Endothelial cell of hepatic sinusoid (primary cell): Measurements from ENCODE around the gene MDFI.

Experiments used
- in situ Hi-C: cut with HindIII; loops from 2 replicates; pipeline ENCODE4 v1.10.0; 2017; ENCODE audit warnings: low sequenced_read_pairs

MDFI gene

GRCh38 chr6:41638002-41638934, at the start of gene MDFI:
Gene MDFI (plus strand): TSS chr6:41638468. CDS start chr6:41638750, 282 bp downstream.
- in situ Hi-C loops, result no loop called here

GRCh38 chr6:41589223-41589622, 49.0 kb upstream of the MDFI start:
- in situ Hi-C loops, result no loop called here

GRCh38 chr6:41589636-41590622, 48.3 kb upstream of the MDFI start:
- in situ Hi-C loops, result loop anchor here (5.0 to 10.0 kb wide), 4 partner anchors 83 to 195 kb away; no protein-coding TSS in a partner anchor

- in situ Hi-C loops, result loop anchor here (5.0 to 10.0 kb wide), 4 partner anchors 84 to 196 kb away; no protein-coding TSS in a partner anchor
Measured at GRCh38 chr6:41591122-41591521, 47.1 kb upstream of the MDFI start.

GRCh38 chr6:41591859-41592502, 46.3 kb upstream of the MDFI start:
- in situ Hi-C loops, result loop anchor here (5.0 to 10.0 kb wide), 4 partner anchors 85 to 197 kb away; no protein-coding TSS in a partner anchor

GRCh38 chr6:41593406-41593805, 44.9 kb upstream of the MDFI start:
- in situ Hi-C loops, result loop anchor here (5.0 to 10.0 kb wide), 4 partner anchors 86 to 199 kb away; no protein-coding TSS in a partner anchor

- in situ Hi-C loops, result loop anchor here (5.0 to 10.0 kb wide), 4 partner anchors 87 to 199 kb away; no protein-coding TSS in a partner anchor
Measured at GRCh38 chr6:41593839-41594238, 44.4 kb upstream of the MDFI start.

GRCh38 chr6:41594326-41594725, 43.9 kb upstream of the MDFI start:
- in situ Hi-C loops, result loop anchor here (5.0 to 10.0 kb wide), 4 partner anchors 87 to 200 kb away; no protein-coding TSS in a partner anchor

GRCh38 chr6:41594766-41595165, 43.5 kb upstream of the MDFI start:
- in situ Hi-C loops, result loop anchor here (5.0 to 10.0 kb wide), 4 partner anchors 87 to 200 kb away; no protein-coding TSS in a partner anchor

- in situ Hi-C loops, result loop anchor here (10.0 kb wide), 1 partner anchor 200 kb away; no protein-coding TSS in a partner anchor
Measured at GRCh38 chr6:41595166-41595565, 43.1 kb upstream of the MDFI start.

- in situ Hi-C loops, result loop anchor here (10.0 kb wide), 1 partner anchor 201 kb away; no protein-coding TSS in a partner anchor
Measured at GRCh38 chr6:41596096-41596685, 42.1 kb upstream of the MDFI start.

GRCh38 chr6:41596807-41597206, 41.5 kb upstream of the MDFI start:
- in situ Hi-C loops, result loop anchor here (10.0 kb wide), 1 partner anchor 202 kb away; no protein-coding TSS in a partner anchor

- in situ Hi-C loops, result loop anchor here (10.0 kb wide), 1 partner anchor 203 kb away; no protein-coding TSS in a partner anchor
Measured at GRCh38 chr6:41597246-41598000, 40.8 kb upstream of the MDFI start.

- in situ Hi-C loops, result loop anchor here (10.0 kb wide), 1 partner anchor 204 kb away; no protein-coding TSS in a partner anchor
Measured at GRCh38 chr6:41598670-41599014, 39.6 kb upstream of the MDFI start.

- in situ Hi-C loops, result loop anchor here (10.0 kb wide), 1 partner anchor 204 kb away; no protein-coding TSS in a partner anchor
Measured at GRCh38 chr6:41599015-41599851, 39.0 kb upstream of the MDFI start.

GRCh38 chr6:41599852-41600445, 38.3 kb upstream of the MDFI start:
- in situ Hi-C loops, result loop anchor here (10.0 kb wide), 1 partner anchor 205 kb away; no protein-coding TSS in a partner anchor

GRCh38 chr6:41600499-41601247, 37.6 kb upstream of the MDFI start:
- in situ Hi-C loops, result no loop called here
